K562 (cell line): ENCODE data around the gene JUP. TPM values are rescaled to one million over a fixed set of nuclear protein-coding genes. Genes with fewer than 3 reads are reported as not detected.

Experiments
- ATF1 ChIP-seq, 2 experiments: fragments of 450-650 bp in 1 of 2; IDR thresholded peaks; 2 replicates each; pipeline ENCODE4 v1.6.1; 2016; ENCODE audit warnings: missing compliant biosample characterization in 1 of 2, missing genetic modification characterization in 1 of 2
- CBX1 ChIP-seq: sonication (generic); IDR thresholded peaks from 2 replicates; pipeline ENCODE4 v1.6.1; 2016; ENCODE audit warnings: antibody characterized with exemption, low read depth, mild to moderate bottlenecking
- CEBPB ChIP-seq: fragments of 450-650 bp; IDR thresholded peaks from 2 replicates; pipeline ENCODE4 v1.6.1; 2016; ENCODE audit warnings: missing genetic modification characterization, missing compliant biosample characterization
- FOXP1 ChIP-seq: sonication (generic); formaldehyde crosslinking; IDR thresholded peaks from 2 replicates; pipeline ENCODE4 v1.8.0; 2022; ENCODE audit warnings: mild to moderate bottlenecking, missing genetic modification reagents
- HCFC1 ChIP-seq: IDR thresholded peaks from 2 replicates; pipeline ENCODE4 v1.6.1; 2012; ENCODE audit warnings: low read depth, low read length, improper control_type of control experiment
- IRF1 ChIP-seq: sonication (generic); formaldehyde crosslinking; IDR thresholded peaks from 2 replicates; pipeline ENCODE4 v1.8.0; 2022; ENCODE audit warnings: missing genetic modification reagents, mild to moderate bottlenecking, borderline replicate concordance
- MLLT1 ChIP-seq, 2 experiments: fragments of 450-650 bp; IDR thresholded peaks; 2 replicates each; pipeline ENCODE4 v1.6.1; 2016
- POLR3A ChIP-seq: IDR thresholded peaks from 2 replicates; pipeline ENCODE4 v1.6.1; 2011; ENCODE audit warnings: borderline replicate concordance, mild to moderate bottlenecking, moderate library complexity; ENCODE audit not compliant: insufficient read length, insufficient read depth; ENCODE audit errors: extremely low read depth
- RBM25 ChIP-seq: fragments of 200-400 bp; formaldehyde crosslinking; IDR thresholded peaks from 2 replicates; pipeline ENCODE4 v1.6.1; 2018; ENCODE audit warnings: low read length, low read depth, moderate library complexity; ENCODE audit not compliant: severe bottlenecking
- TAF1 ChIP-seq: IDR thresholded peaks from 2 replicates; pipeline ENCODE4 v1.6.1; 2011; ENCODE audit warnings: mild to moderate bottlenecking, low read length, moderate library complexity; ENCODE audit not compliant: insufficient read depth, control insufficient read depth, severe bottlenecking; ENCODE audit errors: extremely low read depth
- TEAD2 ChIP-seq: fragments of 450-650 bp; IDR thresholded peaks from 2 replicates; pipeline ENCODE4 v1.6.1; 2016; ENCODE audit warnings: missing genetic modification characterization, control low read depth, missing compliant biosample characterization
- ZFP30 ChIP-seq: fragments of 250-450 bp; sonication (Bioruptor Pico); IDR thresholded peaks from 2 replicates; pipeline ENCODE4 v1.8.0; 2022; ENCODE audit warnings: moderate library complexity, mild to moderate bottlenecking, inconsistent platforms, borderline replicate concordance
- ZKSCAN8 ChIP-seq: fragments of 200-800 bp; sonication (Bioruptor generic); IDR thresholded peaks from 2 replicates; pipeline ENCODE4 v1.6.1; 2016; ENCODE audit warnings: missing genetic modification characterization, missing compliant biosample characterization
- ZNF146 ChIP-seq: IDR thresholded peaks from one replicate; pipeline ENCODE4 v1.6.1; 2018; ENCODE audit warnings: missing compliant biosample characterization; ENCODE audit not compliant: unreplicated experiment
- ZNF316 ChIP-seq: fragments of 450-650 bp; IDR thresholded peaks from 2 replicates; pipeline ENCODE4 v1.6.1; 2016
- ZNF318 ChIP-seq, 2 experiments: fragments of 450-650 bp; IDR thresholded peaks; 2 replicates each; pipeline ENCODE4 v1.6.1; 2016; ENCODE audit warnings: mild to moderate bottlenecking in 2 of 2, borderline replicate concordance in 1 of 2, low read depth in 1 of 2, moderate library complexity in 1 of 2
- ZNF561 ChIP-seq: fragments of 450-650 bp; formaldehyde crosslinking; conservative IDR thresholded peaks from 2 replicates; pipeline ENCODE4 v1.4.0; 2020; ENCODE audit warnings: mild to moderate bottlenecking, moderate library complexity
- ZNF75A ChIP-seq: fragments of 450-650 bp; formaldehyde crosslinking; IDR thresholded peaks from 2 replicates; pipeline ENCODE4 v1.4.0; 2020; ENCODE audit warnings: mild to moderate bottlenecking
- polyA plus RNA-seq, 8 experiments: library from polyadenylated mRNA; depleted of rRNA in 4 of 8; stranded (reverse) in 5 of 8; unstranded in 3 of 8; fragments of >200 nt; fragmentation: Nextera tagmentation in 2 of 8; fragmentation: Illumina TruSeq in 1 of 8; extraction: Ambion mirVana in 2 of 8; extraction: Trizol in 1 of 8; gene quantifications; 2 replicates each; pipeline versions ENCODE4 v1.2.1 to v1.2.3, GENCODE V29; 2011 to 2014; ENCODE audit warnings: inconsistent platforms in 1 of 8, missing spikeins in 1 of 8
- total RNA-seq, 7 experiments: library from RNA; depleted of rRNA in 6 of 7; stranded (reverse); fragments of >200 nt in 6 of 7; fragmentation: Illumina TruSeq in 2 of 7; extraction: Trizol in 2 of 7; gene quantifications; 2 replicates each; pipeline versions ENCODE4 v1.2.1 to v1.2.3, GENCODE V29; 2011 to 2021; ENCODE audit warnings: low replicate concordance in 1 of 7

Gene JUP
- total and polyA plus RNA-seq, 9 of the 15 experiments (the other 6 are each of a cell fraction or from before 2014, with no cell fraction given): 6.4 to 177 (median 31.2) TPM

DNA sequence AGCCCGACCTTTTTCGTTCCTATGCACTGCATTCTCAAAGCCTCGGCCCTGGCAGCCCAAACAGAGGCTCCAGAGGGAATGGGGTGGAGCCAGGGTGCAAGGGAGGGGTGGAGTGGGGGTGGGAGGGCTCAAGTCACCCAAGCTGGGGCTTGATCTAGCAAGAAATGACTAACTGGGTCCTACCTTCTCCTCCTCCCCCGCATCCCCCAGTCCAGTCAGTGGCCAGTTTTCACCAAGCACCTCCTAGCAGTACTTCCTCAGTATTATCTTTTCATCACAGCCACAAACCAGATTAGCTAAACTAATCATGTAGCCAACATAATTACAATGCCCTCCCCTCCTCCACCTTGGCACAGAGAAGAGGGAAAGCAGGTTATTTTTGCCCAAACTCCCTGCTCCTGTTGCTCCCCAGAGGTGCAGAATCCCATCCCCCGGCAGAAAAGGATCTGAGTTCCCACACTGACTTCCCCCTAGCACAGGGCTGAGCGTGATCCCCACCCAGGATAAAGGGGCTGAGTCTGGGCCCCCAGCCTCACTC is 2.2 kb downstream of the JUP start (continued):
- TF ChIP-seq ZNF318 (IDR thresholded peaks at IDR 0.05; ENCODE audit: borderline replicate concordance in 1 of 2, low read depth in 1 of 2): no peak
- no peak for TF ChIP-seq ZNF316
- no peak for TF ChIP-seq FOXP1 (CRISPR knock-in tag)
- no peak for TF ChIP-seq ZNF75A
- no peak for TF ChIP-seq TEAD2 (tag)
- TF ChIP-seq MLLT1 (IDR thresholded peaks at IDR 0.05): 0 out of 4 replicates have a peak, but pooled peaks of 1 of the 2 experiments have one; percentile 23
- no peak for TF ChIP-seq ZNF561 (CRISPR knock-in tag)
- no peak for TF ChIP-seq HCFC1
- no peak for TF ChIP-seq ATF1 (CRISPR knock-in tag; IDR thresholded peaks at IDR 0.05)
- TF ChIP-seq ATF1 (tag; IDR thresholded peaks at IDR 0.05): no peak
- no peak for TF ChIP-seq CEBPB
- no peak for TF ChIP-seq ZFP30
- TF ChIP-seq ZKSCAN8 (CRISPR knock-in tag): no peak
- TF ChIP-seq POLR3A: no peak
- TF ChIP-seq TAF1: peak; percentile 56
- TF ChIP-seq RBM25: no peak
- TF ChIP-seq ZNF146 (CRISPR knock-in tag): no peak
- no peak for TF ChIP-seq CBX1
- TF ChIP-seq IRF1 (CRISPR knock-in tag): no peak
